DLD1 (cell line): ENCODE results near the gene SLC19A2.
"Not testable (repeated sequence)": the region's sequence is repeated elsewhere in the genome, so short reads cannot be mapped to it uniquely, and the experiment has no call there.

Experiments used
- in situ Hi-C: cut with HindIII; loops from 2 replicates; pipeline ENCODE4 v1.10.0; 2017; ENCODE audit warnings: low sequenced_read_pairs

The SLC19A2 gene, protein sequence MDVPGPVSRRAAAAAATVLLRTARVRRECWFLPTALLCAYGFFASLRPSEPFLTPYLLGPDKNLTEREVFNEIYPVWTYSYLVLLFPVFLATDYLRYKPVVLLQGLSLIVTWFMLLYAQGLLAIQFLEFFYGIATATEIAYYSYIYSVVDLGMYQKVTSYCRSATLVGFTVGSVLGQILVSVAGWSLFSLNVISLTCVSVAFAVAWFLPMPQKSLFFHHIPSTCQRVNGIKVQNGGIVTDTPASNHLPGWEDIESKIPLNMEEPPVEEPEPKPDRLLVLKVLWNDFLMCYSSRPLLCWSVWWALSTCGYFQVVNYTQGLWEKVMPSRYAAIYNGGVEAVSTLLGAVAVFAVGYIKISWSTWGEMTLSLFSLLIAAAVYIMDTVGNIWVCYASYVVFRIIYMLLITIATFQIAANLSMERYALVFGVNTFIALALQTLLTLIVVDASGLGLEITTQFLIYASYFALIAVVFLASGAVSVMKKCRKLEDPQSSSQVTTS

DNA sequence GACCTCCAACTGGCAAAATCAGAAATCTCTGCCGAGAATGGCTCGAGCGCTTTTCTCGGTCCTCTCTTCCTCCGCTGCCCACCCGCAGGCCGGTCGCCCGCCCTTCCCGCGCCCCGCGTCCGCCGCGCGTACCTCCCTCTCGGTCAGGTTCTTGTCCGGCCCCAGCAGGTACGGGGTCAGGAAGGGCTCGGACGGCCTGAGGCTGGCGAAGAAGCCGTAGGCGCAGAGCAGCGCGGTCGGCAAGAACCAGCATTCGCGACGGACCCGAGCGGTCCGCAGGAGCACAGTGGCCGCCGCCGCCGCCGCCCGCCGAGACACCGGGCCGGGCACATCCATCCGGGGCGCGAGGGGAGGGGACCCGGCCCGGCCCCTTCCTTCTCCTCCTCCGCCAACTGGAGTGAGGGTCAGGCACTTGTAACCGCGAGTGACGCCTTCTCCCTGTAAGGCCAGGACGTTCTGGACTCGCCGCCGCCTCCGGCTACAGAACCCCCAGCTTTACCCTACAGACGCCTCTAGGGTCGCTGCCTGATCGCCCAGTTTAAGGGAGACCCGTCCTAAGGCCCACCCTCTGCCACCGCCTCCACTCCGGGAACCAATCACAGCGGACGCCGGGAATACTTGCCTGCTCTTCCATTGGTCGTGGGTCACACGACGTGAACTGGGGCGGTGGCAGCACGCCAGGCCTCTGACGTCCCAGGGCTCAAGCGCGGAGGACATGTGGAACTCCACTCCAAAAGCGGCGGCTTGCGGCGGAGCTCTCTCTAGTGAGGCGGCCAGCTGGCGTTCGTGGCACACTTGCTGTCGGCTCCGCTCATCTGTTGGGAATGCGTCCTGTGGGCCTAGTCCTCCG lies at the start of gene SLC19A2:
TSS of gene SLC19A2 (minus strand) at position 514 of the 850 bp plus-strand sequence. CDS start at position 336, 178 bp downstream.
- in situ Hi-C loops: no loop called here

DNA sequence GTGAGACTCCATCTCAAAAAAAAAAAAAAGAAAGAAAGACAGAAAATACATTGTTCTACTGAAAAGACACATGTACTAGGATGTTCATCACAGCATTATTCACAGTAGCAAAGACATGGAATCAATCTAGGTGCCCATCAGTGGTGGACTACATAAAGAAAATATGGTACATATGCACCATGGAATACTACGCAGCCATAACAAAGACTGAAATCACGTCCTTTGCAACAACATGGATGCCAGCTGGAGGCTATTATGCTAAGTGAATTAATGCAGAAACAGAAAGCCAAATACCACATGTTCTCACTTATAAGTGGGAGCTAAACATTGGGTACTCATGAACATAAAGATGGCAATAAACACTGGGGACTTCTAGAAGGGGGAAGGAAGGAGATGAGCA lies 48.9 kb upstream of the SLC19A2 start:
- in situ Hi-C loops: no loop called here

DNA sequence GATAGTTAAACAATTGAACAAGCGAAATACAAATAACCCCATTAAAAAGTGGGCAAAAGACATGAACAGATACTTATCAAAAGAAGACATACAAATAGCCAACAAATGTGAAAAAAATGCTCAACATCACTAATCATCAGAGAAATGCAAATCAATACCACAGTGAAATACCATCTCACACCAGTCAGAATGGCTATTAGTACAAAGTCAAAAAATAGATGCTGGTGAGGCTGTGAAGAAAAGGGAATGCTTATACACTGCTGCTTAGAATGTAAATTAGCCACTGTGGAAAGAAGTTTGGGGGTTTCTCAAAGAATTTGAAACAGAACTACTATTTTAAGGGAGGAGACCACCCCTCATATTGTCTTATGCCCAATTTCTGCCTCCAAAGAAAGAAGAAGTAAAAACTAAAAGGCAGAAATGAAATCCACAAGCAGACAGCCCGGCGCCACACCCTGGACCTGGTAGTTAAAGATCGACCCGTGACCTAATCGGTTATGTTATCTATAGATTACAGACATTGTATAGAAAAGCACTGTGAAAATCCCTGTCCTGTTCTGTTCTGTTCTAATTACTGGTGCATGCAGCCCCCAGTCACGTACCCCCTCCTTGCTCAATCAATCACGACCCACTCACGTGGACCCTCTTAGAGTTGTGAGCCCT lies 47.9 kb upstream of the SLC19A2 start:
- in situ Hi-C loops: not testable (repeated sequence)

DNA sequence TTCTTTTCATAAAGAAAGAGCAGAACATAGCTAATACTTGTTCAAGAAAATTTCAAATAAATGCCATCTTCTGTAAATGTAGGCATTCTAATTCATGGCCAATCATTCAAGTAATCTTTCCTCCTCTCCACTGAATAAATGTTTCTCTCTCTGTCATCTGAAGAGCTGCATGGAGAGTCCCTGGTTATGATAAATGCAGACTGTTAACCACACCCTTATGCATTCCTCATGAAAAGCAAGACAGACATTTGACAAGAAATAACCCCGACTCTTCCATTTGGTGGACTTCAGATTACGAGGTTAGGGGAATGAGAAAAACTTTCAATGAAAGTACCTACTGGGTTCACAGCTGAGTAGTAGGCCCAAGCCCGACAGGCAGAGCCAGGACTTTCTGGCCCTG lies 44.7 kb upstream of the SLC19A2 start:
- in situ Hi-C loops: no loop called here

DNA sequence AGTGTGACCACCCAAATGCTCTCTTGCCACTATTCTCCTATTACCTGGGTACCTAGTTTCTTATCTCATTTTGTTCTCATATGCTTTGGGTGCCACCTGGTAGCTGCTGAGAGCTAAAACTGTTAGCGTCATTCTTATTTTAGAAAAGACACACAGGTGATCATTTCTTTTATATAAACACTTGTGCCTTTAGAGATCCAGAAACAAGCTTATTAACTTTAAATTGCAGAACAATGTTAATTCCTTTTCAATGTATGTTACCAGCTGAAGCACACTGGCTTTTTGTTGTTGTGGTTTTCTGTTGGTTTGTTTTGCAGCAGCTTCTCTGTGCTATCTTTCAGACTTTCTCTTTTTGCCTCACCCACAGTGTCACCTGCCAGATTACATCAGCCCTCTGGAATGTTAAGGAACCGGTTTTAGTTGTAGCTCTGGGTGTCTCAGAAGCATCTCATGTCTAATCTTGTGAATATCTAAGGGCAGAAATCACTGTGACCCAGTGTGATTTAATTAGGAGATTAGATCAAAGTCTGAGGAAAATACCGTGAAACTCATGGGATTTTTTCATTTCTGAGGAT lies 43.4 kb upstream of the SLC19A2 start:
- in situ Hi-C loops: no loop called here

DNA sequence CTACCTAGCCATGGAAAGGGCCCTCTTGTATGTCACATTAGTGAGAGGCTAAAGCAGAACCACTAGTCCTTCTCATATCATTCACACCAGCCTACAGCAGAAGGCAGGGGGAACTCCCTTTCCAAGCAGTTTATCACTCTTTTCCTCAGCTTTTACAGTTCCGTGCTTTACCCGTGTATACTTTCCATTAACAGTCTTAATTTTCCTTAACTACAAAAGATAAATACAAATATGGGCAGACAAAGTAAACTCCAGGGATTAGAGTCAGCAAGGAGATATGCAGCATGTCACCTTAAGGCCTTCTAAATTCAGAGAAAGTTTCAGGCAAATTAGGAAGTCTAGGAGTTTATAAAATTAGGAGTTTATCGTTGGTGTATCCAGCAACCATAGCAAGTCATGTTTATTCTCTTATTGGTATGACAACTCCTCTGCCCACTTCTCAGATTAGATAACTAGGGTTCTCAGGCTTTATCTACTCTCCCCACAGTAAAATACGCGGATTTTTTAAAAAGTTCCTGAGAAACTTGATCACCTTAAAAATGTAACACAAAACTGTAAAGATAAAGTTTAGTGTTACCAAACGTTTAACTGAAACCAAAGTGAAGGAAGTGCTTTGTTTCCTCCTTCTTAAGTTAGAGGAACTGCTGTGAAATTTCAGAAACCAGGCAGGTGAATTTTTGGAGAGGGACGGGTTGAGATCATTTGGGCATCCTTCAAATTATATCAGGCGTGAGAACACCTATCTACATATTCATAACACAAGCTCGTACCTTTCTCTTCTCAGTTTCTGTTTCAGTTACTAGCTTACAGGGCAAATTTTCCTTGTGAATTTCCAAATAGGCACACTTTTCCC lies 42.7 kb upstream of the SLC19A2 start:
- in situ Hi-C loops: no loop called here

DNA sequence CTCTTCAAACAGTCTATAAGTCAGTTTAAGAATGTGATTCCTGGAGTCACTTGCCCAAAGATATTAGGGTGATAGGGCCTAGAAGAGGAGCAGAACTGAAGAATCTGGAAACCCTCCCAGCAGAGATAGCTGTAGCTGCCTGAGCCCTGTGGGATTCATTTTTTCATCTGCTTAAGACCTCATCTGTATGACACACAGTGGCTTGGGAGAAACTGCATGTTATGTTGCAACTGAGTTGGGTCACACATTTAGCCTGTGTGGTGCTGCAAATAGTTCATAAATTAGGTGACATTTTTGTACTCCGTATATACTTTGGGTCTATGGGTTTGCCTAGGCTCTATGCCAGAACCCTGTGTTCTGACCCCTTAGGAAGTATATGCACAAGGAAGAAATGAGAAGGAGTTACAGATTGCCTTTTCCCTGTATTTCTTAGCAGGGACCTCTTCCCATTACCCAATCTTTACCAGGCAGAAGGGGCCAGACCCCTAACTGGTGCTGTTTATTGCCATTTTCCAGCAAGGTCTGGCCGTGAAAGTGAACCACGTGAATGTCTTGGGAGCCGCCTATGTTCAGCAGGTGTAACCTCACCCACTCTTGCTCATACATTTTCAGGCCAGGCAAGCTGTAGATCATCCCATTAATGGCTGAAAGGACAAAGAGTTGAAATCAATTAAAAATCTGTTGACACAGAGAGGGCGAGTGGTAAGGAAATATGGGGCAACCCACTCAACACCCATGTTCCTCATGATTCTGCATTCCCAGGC lies 41.9 kb upstream of the SLC19A2 start:
- in situ Hi-C loops: no loop called here

DNA sequence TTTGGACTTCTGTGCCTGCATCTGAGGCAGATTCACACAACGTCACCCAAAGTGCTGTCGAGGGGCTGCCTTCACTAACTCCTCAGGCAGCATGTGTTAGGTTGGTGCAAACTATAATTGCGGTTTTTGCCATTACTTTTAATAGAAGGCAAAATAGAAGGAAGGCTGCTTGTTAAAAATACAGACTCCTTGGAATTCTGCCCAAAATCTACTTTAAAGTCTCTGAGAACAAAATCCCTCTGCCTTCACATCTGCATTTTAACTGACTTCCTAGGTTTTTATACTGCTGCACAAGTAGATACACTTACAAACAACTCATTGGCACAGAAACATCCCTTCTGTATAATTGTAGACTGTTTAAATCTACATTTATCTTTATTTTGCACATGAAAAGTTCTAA lies 41.3 kb upstream of the SLC19A2 start:
- in situ Hi-C loops: no loop called here

DNA sequence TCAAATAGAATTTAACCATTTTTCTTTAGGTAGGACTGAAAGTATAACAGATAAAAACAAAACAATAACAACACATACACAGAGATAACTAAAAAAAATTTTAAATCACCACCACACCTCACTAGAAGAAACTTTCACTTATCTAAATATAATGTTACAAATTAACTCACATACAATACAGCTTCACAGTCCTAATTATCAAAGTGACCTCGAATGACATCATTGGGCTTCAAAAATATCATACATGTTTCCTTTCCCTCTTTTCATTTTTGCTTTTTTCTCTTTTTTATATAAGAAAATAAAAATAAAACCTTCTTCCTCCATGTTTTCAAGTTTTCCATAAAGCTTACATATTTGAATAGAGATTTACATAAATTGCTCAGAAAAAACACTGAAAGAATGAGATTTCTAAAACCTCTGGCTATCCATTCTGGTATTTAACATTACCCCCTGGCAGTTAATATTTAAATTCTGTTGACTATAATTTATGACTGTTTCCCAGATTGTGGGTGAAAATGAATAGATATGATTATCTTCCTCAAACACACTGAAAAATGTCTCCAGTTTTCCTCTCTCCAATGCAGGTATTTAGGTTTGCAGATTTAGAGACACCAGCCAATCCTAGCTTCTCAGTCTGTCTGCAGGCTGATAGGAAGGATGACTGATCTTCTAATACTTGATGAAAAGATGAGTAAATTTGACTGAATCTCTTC lies 40.5 kb upstream of the SLC19A2 start:
- in situ Hi-C loops: no loop called here

DNA sequence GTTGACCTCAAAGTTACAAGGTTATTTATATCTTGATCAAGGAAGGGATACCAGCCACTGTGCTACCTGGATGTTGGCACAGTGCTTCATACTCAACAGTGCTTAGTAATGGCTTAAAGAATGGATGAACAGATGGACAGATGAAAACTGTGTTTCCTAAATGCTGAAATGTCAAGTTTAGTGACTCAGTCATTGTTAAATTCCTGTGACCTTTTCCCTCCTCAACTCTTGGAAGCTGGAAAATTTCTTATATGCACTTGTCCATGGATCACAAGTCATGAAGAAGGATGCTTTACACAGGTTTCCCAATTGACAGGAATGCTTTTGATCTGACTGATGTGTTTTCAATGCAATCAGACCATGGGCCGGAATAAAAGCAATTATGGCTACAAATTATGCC lies 39.6 kb upstream of the SLC19A2 start:
- in situ Hi-C loops: no loop called here

DNA sequence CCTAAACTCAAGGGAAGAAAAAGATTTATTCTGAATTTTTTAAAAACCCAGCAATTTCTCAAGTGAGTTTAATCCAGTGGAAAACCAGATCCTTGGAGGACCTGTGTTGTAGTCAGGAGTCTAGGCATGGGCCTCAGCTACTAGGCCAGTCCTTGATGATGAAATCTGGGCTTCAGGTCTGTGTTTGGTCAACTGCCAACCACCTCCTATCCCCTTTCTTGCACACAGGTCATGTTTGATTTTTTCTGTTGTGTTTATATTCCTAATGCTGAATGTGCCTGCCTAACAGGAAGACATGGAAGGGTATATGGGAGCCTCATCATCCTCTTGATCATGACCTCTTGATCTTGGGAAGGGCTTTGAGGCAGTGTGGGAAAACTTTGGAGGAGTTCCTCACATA lies 38.2 kb upstream of the SLC19A2 start:
- in situ Hi-C loops: no loop called here

DNA sequence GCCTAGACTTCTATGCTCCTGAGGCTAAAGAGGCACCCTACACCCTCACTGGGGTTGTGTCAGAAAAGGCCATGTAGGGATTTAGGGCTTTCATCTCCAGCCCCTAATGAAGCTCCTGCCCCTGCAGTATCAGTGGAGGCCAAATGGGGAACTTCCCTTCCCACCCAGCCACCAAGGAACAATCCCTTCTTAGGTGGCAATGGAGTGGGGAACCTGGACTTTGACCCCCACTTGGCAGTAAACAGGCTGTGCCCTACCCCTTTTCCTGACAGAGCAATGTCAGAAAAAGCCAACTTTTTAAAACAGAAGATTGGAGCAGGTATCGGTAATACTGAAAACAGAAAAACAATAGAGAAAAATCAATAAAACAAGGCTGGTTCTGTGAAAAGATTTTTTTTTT lies 35.5 kb upstream of the SLC19A2 start:
- in situ Hi-C loops: no loop called here

DNA sequence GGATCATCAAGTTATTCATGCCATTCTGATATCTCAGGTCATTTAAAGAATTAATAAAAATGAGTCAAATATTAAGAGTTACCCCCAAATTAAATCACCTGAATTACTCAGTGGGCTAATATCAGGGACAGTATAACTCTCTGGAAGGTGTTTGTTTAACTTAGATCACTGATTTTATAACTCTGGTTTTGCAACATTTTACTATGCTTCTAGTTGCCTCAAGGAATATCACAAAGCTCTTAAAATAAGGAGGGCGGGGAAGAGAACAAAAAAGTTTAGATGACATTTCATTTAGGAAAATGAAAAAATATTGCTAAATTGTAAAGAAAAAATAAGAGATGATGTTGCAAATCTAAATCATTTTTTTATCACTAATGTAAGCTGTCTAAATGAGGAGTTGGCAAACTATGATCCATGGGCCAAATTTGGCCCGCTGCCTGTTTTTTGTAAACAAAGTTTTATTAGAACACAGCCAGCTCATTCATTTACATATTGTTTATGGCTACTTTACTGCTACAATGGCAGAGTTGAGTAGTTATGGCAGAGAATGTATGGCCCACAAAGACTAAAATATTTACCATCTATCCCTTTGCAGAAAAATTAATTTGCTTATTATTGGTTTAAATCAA lies 31.9 kb upstream of the SLC19A2 start:
- in situ Hi-C loops: no loop called here

DNA sequence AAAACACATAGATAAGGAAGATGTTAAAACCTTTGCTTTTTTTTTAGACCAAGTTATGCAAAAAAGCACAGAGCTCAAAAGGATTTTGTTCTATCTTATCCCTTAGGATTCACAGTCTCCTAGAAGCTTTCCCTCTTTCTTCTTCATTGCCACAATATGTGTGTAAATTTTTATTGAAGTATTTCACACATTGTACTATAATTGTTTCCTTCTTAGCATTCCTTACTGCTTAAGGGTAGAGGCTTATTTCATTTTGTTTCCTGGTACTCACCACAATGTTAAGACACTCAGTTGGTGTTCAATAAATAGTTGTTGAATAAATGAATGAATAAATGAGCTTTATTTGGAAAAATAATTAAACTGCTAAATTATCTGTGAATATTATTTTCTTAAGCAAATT lies 29.9 kb upstream of the SLC19A2 start:
- in situ Hi-C loops: no loop called here

DNA sequence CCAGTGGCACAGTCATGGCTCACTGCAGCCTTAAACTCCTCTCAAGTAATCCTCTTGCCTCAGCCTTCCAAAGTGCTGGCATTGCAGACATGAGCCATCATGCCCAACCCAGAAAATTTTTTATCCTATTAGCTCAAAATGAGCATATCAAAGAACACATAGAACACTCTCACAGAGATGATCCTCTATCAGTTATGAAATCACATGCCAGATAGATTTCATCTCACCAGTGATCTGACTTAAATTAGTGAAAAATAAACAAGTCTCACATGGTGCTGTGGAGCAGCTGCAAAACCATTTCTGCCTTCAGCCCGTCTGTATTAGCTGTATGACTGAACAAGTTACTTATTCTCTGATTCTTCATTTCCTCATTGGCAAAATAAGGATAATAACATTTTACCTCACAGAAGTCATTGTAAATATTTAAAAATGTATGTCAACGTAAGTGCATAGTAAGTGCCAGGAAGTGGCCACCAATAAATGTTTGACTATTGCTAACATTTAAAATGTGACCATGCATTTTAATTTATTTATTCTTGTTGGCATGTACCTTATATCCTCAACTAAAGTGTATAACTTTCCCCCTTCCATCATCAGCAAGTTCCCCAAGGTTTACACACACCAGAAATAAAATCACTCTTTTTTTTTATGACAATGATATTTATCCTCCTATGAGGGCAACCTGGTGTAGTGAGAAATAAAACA lies 29.0 kb upstream of the SLC19A2 start:
- in situ Hi-C loops: no loop called here

DNA sequence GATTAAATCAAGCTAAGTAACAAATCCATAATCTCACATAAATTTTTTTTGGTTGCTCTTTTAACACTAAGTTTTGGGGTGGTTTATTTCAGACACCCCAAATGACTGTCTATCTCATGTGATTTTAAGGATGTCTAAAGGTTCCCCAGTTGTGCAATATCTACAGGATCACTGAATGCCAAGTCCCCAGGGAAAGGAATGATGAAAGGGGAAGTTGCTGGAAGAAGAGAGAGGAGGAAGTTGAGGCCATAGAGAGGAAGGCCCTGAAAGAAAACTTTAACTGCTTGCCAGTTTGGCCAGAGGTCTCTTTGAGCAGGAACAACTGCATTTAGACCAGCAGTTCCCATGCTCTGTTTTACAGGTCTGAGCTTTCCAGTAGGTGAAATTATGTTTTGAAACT lies 27.5 kb upstream of the SLC19A2 start:
- in situ Hi-C loops: no loop called here

DNA sequence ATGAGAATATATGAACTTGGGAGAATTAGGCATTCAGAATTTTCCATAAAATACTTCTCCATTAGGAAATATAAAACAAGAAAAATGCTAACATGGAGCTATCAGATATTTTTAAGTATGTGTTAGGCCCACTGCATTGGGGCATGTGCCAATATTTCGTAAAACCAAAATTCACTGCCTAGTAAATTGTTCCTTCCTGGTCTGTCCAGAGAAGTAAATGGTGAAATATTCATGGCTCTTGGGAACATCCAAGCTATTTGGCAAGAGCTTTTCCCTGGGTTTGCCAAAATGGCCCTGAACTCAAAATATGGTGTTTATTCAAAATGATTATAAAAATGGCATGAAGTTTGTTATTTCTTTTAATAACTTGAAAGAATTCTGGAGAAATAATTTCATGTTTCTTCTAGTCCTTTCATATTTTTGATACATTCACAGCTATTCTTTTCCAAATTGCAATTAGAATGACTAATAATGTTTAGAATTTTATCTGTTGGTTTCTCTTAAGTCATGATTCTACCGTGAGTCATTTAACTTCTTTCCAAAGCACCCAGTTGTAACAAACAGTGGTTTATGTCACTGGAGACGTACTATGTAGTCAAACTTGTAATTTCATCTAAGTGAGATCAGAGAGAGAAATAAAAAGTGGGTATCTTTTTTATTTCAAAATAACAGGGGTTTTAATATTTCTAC lies 25.7 kb upstream of the SLC19A2 start:
- in situ Hi-C loops: no loop called here
